GM10847 (cell line): ENCODE results near the gene EPS15.

Source experiments
- POLR2A ChIP-seq: IDR thresholded peaks from 2 replicates; pipeline ENCODE4 v1.6.1; 2011; ENCODE audit not compliant: insufficient read length; ENCODE audit errors: extremely low read depth

EPS15 gene

GRCh38 chr1:51310871-51311613 is 208.0 kb downstream of the EPS15 start:
- TF ChIP-seq POLR2A, result no peak

- no peak for TF ChIP-seq POLR2A
These were observed 209.8 kb downstream of the EPS15 start for GRCh38 chr1:51309291-51309690.

- TF ChIP-seq POLR2A, result no peak
These were observed 210.4 kb downstream of the EPS15 start for GRCh38 chr1:51308636-51309035.

DNA sequence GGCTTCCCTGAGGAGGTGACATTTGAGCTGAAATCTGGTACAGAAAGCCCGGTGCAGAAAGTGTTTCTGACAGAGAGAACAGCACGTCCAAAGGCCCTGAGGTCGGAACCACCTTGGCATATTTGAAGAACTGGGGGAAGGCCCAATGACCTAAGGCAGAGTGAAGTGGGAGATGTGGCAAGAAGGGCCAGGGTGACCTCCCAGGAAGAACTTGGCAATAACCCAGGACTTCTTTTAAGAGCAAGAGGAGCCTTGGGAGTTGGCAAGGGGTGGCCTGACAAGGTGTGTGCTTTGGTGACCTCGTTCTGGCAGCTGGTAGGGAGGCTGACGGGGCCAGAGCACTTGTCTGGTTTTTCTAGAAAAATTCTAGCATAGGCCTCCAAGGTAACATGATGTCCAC is 212.1 kb downstream of the EPS15 start:
- TF ChIP-seq POLR2A, result no peak

DNA sequence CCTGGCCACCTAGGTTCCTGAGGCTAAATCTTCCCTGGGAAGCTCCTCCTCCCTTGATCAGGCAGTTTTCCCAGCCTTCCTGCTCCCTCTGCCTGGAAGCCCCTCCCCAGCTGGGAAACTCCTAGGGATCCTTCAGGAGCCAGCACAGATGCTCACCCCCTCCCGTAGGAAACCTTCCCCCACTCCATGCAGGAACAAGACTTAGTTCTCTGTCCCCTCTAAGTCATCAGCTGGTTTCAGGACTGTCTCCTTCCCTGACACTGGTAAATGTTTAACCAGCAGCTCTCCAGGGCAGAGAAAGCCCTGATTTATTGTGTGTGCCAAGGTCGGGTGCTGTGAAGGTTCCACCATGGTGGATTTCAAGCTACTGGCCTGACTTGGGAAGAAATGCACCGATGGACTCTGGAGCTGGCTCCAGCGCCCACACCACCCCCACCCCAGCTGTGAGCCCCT is 213.7 kb downstream of the EPS15 start:
- no peak for TF ChIP-seq POLR2A

DNA sequence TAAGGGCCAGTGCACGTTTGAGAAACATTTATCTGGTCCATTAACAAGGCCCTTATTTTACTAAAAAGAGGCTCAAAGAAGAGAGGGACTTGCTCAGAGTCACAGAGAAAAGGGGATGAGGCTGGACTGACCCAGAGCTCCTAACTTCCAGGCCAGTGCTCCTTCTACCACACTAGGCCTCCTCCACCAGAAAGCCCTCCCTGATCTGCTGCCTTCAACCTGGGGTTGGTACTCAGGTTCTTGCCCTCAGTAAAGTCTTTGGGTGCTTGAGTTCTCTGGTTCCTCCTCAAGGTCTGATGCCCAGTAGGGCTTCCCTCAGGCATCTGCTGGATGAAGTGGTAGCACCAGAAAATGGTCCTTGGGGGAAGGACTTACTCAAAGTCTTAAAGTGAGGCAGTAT is 214.7 kb downstream of the EPS15 start:
- TF ChIP-seq POLR2A, result no peak
